Left renal cortex interstitium (tissue), 4 donors: ENCODE measurements around the gene LYZ. TPM values are rescaled to one million over a fixed set of nuclear protein-coding genes. Genes with fewer than 3 reads are reported as not detected.

Source experiments
- DNase-seq, 4 donors: peaks; one replicate each; pipeline ENCODE4 v3.0.0-alpha.2; 2013; ENCODE audit warnings: low read depth in 4 of 4, low spot score in 2 of 4, missing footprints in 1 of 4
- polyA plus RNA-seq, 4 donors: library from polyadenylated mRNA; unstranded; fragments of 120-200 nt; gene quantifications; one replicate each; pipeline ENCODE4 v1.2.1, GENCODE V29; 2013; ENCODE audit not compliant: insufficient read length in 4 of 4

Gene LYZ
- polyA plus RNA-seq, 4 donors: 16.5 to 27.7 (median 26.5) TPM

DNA sequence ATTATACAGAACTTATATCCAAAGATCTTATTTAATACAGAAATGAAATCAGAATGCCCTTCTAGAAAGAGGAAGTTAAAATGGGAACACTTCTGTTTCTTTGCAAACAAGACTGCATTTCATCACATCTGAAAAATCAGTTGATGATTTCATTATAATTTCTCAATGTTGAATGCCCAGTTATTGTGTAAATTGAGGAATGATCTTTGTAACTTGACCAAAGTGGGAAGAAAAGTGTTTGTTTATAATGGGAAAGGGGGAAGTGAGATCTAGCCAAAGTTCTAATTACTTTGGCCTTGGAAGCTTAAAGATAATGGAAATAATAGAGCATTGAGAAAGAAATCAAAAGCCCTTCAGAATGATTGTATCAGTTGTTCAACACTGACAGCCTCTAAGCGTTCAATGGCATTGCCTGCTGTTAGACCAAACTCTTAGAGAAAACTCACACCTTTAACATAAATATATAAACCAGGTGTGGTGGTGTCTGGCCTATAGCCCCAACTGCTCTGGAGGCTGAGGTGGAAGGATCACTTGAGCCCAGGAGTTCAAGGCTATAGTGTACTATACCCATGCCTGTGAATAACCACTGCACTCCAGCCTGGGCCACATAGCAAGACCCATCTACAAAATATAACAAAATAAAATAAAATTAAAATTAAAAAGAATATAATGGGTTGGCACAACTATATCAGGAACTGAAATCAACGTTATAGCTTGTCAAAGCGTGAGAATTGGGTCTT is 9.9 kb upstream of the LYZ start:
- DNase-seq: no peak

DNA sequence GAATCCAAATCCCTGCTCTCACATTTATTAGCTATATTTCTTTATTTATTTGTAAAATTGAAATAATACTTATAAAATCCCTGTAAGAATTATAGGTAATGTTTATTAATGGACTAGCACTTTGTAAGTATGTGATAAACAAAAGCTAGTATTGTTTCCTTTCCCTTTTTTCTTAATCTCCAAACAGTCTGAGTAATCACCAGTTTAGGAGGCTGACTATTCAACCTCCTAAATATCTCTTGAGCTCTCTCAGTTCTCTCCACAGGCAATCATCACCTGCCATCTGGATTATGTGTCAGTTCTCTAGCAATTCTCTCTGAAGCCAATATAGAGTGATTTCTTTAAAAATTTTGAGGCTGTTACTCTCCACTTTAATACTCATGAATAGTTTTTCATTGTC is 9.2 kb upstream of the LYZ start:
- no peak for DNase-seq

DNA sequence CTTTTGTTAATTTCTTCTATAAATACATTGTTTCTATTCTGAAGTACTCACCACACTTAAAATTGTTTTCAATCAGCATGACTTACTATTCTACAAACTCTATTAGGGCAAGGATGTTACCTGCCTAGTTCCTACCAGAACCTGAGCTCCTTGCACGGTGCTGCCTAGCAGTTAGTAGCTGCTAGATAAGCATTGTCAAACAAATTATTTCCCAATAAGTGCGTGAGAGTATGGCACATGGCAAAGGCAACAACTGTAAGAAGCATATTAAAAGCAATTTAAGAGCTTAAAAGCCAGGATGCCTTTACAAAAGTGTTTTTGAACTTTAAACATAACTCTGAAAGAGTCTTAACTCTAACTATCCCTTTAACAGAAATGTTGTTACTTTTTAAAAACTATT is 8.2 kb upstream of the LYZ start:
- no peak for DNase-seq

DNA sequence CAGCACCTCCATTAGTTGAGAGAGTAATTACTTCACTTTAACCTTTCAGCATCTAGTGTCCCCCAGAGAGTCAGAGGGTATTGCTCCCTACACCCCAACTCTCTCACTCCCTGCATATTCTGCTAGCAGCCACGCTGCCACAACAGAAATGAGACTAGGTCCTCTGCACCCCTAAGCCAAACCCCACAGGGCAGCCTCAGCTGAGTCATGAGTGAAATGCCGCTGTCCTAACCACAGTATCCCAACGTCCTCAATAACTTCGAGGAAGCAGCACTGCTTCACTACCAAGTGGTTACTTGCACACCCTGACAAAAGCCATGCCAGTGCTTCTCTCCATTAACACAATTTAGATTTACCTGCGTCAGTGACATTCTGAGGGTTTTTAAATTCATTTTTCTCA is 6.9 kb upstream of the LYZ start:
- DNase-seq: no peak

DNA sequence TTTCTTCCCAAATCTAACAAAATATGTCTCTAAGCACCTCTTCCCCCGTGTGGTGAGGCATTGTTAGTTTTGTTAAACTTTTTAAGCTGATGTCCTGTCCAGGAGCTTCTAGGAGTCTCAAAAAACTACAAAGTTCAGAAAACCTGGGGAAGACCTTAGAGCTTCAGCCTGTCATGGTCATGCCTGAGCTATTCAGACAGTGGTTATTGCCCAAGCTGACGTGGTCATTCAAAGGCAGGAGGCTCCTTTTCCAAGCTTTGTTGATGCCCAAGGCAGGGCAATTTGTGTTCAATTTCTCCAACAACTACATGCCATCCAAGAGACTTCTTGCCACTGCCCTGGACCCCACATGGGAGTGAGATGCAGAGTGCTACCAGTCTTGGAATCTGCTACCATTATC is 5.8 kb upstream of the LYZ start:
- DNase-seq: no peak

DNA sequence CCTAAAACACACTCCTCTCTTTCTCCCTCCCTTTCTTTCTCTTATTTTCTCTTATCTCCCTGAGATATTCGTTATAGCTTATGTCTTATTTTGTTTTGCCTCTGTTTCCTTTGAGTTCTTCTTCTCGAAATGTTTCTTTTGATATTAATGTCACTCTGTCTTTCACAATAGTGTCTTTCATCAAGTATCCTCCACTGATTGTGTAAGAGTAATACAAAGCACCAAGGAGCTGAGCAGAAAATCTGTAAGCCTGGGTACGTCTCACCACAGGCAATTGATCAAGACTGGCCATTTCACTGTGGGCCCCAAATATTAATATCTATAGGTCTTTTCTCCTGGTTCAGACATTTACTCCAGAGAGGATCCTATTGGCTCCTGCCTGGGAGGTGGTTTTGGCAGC is 4.8 kb upstream of the LYZ start:
- DNase-seq: no peak

DNA sequence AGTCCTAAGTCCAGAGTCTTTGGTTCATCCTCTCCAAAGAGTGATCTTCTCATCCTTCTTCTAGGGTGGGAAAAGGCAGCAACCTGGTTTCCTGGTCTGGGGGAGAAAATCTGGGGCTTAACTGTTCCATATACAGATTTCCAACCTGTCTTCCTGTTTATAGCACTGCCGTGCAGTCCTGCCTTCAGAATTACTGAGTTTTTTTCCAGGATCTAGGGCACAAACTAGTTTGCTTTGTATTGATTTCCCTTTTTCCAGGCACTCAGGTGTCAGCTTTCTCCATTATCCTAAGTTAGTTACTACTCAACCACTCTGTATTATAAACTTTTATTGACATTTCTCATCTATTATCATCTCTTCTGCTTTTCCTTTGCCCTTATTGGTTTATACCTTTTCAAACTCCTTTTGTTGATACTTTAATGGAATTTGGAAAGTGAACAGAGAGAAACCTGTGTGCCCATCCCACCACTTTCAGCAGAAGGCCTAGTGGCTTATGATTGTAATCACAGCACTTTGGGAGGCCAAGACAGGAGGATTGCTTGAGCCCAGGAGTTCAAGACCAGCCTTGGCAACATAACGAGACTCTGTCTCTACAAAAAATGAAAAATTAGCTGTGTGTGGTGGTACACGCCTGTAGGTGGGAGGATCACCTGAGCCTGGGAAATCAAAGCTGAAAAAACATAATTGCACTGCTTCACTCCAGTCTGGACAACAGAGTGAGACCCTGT is 4.1 kb upstream of the LYZ start:
- no peak for DNase-seq

DNA sequence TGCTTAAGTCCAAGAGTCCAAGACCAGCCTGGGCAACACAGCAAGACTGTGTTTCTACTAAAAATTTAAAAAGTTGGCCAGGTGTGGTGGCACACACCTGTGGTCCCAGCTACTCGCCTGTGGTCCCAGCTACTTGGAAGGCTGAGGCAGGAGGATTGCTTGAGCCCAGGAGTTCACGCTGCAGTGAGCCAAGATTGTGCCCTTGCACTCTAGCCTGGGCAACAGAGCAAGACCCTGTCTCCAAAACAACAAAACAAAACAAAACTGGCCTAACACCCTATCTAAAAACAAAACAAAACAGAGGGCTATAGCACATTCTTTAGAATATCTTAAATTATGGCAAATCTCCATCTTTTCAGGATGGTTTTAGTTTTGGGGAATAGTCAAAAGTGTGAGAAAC is 3.1 kb upstream of the LYZ start:
- no peak for DNase-seq

DNA sequence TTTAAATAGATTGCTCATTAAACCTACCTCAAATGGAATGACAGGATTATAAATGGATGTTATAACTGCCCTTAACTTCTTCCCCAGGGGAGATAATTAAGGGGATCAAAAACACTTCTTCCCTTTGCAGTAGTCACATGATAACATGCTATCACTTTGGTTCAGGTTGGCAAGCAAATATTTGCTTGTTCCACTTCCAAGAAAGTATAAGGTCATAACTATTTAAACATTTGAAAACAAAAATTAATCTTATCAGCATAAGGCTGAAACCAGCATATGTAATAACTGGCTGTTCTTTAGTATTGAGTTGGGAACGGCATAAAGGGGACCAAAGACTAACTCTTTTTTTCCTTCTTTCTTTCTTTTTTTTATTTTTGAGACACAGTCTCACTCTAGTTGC is 2.4 kb upstream of the LYZ start:
- no peak for DNase-seq

DNA sequence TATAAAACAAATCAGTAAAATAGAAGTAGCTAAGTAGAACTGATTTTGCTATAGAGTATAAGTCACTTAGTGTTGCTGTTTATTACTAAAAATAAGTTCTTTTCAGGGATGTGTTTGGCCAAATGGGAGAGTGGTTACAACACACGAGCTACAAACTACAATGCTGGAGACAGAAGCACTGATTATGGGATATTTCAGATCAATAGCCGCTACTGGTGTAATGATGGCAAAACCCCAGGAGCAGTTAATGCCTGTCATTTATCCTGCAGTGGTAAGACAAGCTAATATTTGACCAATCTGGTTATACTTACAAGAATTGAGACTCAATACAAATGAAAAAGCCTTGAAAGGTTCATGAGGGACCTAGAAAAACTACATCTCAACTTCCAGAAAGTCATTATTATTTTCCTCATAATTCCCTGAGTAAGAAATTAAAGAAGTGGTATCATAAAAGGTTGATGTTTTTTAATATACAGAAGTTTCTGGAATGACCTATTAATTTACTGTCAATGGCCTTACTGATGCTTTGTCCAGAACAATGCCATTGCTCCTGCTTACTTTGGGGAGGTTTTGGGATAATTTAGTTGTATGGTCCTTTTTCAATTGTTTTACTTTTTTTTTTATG is 1.9 kb downstream of the LYZ start:
- DNase-seq: no peak

DNA sequence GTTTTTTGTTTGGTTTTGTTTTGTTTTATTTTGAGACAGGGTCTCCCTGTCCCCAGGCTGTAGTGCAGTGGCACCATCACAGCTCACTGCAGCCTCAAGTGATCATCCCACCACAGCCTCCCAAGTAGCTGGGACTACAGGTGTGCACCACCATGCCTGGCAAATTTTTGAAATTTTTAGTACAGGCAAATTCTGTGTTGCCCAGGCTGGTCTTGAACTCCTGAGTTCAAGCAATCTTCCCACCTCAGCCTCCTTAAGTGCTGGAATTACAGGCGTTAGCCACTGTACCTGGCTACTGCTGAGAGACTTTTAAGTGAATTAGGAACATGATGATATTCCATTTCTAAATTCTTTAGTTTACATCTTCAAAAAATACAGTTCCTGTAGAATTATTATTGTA is 2.6 kb downstream of the LYZ start:
- DNase-seq: no peak

DNA sequence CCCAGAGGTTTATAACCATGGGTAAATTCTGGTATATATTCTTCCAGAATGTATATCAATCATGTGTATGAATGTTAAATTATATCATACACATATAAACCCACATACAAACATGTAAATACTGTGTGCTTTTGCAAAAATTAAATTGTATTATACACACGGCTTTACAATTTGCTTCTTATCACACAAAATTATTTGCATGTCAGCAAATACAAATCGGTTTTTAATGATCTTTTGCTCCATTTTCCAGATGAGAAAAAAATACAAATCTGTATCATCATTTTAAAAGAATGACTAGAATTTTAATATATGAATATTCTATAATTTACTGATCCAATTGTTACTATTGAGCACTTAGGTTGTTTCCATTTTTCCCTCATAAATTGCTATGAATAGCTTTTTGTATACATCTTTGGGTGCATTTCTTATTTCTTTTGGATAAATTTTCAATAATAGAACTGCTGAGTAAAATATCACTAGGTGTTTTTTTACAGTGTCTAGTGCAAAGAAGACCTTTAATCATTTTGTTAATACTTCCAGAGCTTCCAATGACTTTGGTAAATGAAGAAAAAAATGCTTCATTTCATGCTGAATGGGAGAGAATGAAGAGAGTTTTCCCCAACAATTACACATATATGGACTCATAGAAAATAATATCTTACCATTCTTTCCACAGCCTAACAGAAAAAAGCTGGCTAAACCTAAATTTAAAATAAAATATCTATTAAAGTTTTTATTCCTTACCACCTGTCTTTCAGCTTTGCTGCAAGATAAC is 3.5 kb downstream of the LYZ start:
- DNase-seq: no peak

DNA sequence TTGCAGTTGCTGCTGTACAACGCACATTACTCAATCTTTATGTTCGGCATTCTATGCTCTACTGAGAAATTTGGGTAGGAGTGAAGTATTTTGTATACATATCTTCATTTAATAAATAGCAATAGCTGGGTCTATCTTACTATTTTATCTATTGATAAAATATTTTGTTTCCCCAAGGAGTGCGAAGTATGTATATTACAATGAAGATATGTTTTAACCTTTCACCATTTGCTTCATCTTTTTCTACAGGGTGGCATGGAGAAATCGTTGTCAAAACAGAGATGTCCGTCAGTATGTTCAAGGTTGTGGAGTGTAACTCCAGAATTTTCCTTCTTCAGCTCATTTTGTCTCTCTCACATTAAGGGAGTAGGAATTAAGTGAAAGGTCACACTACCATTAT is 4.7 kb downstream of the LYZ start:
- no peak for DNase-seq

DNA sequence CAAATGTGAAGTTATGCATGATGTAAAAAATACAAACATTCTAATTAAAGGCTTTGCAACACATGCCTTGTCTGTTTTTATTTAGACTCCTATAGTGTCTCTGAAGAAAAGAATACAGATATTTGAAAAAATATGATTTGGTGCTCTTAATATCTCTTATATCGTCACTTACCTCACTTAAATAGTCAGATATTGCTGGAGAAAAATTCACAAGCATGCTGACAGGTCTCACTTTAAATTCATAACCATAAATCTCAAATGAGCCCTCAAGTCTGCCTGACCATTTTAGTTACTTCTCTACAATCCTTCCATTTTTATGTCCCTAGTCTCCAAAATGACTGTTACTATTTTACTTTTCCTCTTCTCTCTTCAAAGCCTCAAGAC is 6.0 kb downstream of the LYZ start:
- DNase-seq: no peak

DNA sequence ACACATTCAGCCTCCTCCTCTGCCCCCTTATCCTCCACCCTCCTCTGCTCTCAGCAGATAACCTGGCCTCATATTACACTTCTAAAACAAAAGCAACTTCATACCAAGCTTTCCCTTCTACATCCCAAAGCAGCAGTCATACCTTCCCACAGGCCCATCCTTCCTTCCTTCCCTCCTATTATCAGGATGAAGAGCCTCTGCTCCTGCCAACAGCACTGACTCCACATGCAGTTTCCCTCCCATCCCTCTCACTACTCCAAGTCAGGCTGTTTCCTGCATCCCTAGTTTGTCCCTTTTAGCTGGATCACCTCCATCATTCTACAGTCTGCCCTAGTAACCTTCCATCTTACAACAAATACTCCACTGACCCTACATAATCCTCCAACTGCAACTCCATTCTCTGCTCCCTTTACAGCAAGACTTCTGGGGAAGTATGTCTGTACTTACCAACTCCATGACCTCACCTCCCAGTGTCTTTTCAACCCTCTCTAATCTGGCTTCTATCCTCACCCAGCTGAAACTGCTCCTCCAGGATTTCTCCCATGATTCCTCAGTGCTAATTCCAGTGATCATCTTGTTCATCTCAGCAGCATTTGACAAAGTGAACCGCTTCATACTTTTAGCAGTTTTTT is 6.5 kb downstream of the LYZ start:
- no peak for DNase-seq

DNA sequence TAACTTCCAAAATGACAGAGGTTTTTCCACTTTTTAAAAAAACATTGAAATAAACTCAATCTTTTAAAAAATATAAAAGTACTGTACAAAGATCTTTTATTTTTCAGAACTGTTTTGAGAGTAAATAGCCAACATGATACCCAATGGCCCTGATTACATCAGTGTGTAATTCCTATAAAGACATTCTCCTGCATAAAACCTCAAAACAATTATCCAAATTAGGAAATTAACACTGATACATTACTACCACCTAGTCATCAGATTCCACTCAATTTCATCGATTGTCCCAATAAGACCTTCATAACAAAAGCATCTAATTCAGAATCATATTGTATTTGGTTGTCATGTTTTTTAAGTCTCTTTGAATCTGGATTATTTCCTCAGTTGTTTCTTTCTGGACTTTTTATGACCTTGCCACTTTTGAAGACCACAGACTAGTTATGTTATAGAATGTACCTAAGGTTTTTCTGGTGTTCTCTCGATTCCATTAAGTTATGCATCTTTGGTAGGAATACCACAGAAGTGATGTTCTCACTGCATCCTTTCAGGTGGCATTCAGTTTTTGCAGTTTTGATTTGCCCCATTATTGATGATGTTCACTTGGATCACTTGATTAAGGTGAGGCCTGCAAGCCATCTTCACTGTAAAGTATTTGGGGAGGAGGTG is 7.3 kb downstream of the LYZ start:
- DNase-seq: no peak

DNA sequence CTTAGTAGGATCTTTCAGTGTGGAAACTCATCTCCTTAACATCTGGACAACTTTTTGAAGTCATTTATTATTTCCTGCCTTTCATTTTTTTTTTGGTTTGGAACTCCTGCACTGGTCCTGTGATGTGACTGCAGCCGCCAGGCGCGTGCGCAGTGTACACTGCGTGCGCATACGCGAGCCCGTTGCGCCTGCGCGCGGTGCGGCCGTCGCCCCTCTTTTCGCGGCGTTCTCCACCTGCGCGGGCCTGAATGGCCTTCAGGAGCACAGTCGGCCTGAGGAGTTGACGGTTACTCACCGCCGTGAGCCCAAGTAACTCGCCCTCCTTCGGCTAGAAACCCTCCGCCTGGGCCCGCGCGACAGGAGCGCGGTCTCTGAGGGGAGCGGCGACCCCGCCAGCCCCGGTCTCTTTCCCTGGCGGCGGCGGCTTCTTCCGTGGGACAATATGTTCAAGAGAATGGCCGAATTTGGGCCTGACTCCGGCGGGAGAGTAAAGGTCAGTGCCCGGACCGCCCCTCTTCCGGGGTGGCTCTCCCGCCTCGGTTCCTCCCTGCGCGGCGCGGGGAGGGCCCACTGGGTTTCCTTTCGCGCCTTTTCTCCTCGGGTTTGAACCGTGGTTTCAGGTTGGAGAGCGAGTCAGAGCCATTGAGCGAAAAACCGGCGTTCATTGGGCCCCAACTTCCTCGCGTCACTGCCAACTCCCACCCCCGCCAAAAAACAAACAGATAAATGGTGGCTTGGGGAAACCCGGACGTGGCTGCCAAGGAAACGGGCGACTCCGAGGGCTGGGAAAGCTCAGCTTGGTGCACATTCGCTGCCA is 11.6 kb downstream of the LYZ start, which contains the start of gene YEATS4:
TSS of gene YEATS4 (plus strand) at position 213 of the 817 bp plus-strand sequence. CDS start at position 443, 230 bp downstream.
- peak; percentile 71 to 84 (median 78) for DNase-seq

DNA sequence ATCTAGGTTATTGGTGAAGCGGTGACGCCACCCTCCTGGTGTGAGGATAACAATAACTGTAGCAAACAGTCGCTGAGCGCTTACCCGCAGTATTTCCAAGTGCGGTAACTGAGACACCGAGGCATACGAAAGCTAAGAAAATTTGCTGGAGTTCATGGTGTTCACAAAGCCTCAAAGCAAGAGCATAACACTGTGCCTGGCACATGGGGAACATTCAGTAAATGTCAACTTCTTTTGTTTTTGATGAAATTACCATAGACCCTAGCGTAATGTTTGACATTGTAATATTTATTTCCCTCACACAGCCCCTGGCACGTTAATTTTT is 12.1 kb downstream of the LYZ start:
- DNase-seq: peak in 1 of 4 donors; percentile 15

DNA sequence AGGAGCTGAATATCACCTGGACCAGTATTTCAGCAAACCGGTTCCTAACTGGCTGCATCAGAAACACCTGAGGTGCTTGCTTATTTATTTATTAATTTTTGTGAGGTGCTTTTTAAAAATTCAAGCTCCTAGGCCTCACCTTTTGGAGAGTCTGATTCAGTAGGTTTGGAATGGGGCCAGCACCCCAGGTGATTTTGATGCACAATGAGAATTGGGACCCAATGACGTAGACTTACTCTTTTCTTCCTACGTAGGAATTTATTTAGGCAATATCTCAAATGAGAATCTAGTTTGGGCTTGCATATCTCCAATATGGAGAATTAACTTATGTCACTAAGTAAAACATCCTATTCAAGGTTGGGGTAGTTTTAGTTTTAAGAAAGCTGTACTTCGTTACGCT is 18.6 kb downstream of the LYZ start:
- DNase-seq: no peak
